GM18507 (cell line): ENCODE results near the gene LRRC61.

ENCODE experiments used
- DNase-seq: peaks from one replicate; pipeline ENCODE4 v3.0.0; 2011; ENCODE audit warnings: low read depth; ENCODE audit not compliant: insufficient read length; ENCODE audit errors: extremely low spot score
- FAIRE-seq: peaks from 2 replicates; lab custom pipeline; 2011; peaks lifted over from hg19 to GRCh38; lab: Jason Lieb, UNC

Gene LRRC61

GRCh38 chr7:150326657-150327268, 3.6 kb downstream of the LRRC61 start:
- DNase-seq = no peak
- FAIRE-seq = no peak

GRCh38 chr7:150327308-150327707, 4.2 kb downstream of the LRRC61 start:
- FAIRE-seq = no peak
- no peak for DNase-seq

GRCh38 chr7:150329331-150330120, 6.4 kb downstream of the LRRC61 start:
- FAIRE-seq = no peak
- no peak for DNase-seq

- no peak for DNase-seq
- no peak for FAIRE-seq
Measured at GRCh38 chr7:150330211-150330885, 7.2 kb downstream of the LRRC61 start.

- FAIRE-seq = no peak
- DNase-seq = no peak
Measured at GRCh38 chr7:150332852-150333635, 9.9 kb downstream of the LRRC61 start.

GRCh38 chr7:150333659-150334058, 10.5 kb downstream of the LRRC61 start:
- FAIRE-seq (no peak), DNase-seq (no peak)

GRCh38 chr7:150334108-150334507, 11.0 kb downstream of the LRRC61 start:
- FAIRE-seq (no peak), DNase-seq (no peak)

- no peak for DNase-seq
- FAIRE-seq = no peak
Measured at GRCh38 chr7:150335108-150335773, 12.1 kb downstream of the LRRC61 start.

GRCh38 chr7:150335774-150336112, 12.6 kb downstream of the LRRC61 start:
- DNase-seq (no peak), FAIRE-seq (no peak)

GRCh38 chr7:150336746-150337145, 13.6 kb downstream of the LRRC61 start:
- FAIRE-seq = no peak
- no peak for DNase-seq

GRCh38 chr7:150337179-150337578, 14.0 kb downstream of the LRRC61 start:
- FAIRE-seq = no peak
- DNase-seq = no peak

GRCh38 chr7:150337659-150338081, 14.5 kb downstream of the LRRC61 start:
- DNase-seq (no peak), FAIRE-seq (no peak)

GRCh38 chr7:150338166-150338829, 15.1 kb downstream of the LRRC61 start:
- no peak for FAIRE-seq
- DNase-seq = no peak

GRCh38 chr7:150339409-150339809, 16.3 kb downstream of the LRRC61 start:
- DNase-seq (no peak), FAIRE-seq (no peak)

- DNase-seq = no peak
- FAIRE-seq = no peak
Measured at GRCh38 chr7:150340024-150340749, 17.0 kb downstream of the LRRC61 start.

- FAIRE-seq (no peak), DNase-seq (no peak)
Measured at GRCh38 chr7:150340875-150341262, 17.7 kb downstream of the LRRC61 start.

- DNase-seq (no peak), FAIRE-seq (no peak)
Measured at GRCh38 chr7:150341263-150342120, 18.3 kb downstream of the LRRC61 start, which contains the start of gene RARRES2. Gene RARRES2, minus strand, starts transcription at chr7:150341629. Its CDS starts 1,020 bp downstream, at chr7:150340609.

GRCh38 chr7:150342121-150342408, 18.9 kb downstream of the LRRC61 start:
- DNase-seq = no peak
- FAIRE-seq = no peak
